ENCODE results near the gene MYO1E.

DNA sequence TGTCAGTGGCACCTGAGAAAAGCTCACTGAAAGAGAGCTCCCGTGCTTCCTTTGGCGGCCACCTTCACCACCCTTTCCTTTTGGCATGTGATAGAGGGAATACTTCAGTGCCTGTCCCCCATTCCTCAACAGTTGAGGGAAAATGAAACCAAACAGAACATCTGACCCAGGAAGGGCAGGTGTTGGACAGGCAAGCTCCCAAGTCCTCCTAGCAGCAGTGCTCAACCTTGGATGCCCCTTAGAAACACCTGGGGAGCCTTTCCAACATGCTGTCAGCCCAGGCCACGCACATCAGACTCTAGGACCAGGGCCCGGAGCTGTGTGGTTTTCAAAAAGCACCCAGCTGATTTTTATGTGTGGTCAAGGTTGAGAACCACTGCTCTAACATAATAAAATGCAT is 143.7 kb downstream of the MYO1E start:
- TF ChIP-seq, protein P1, sequence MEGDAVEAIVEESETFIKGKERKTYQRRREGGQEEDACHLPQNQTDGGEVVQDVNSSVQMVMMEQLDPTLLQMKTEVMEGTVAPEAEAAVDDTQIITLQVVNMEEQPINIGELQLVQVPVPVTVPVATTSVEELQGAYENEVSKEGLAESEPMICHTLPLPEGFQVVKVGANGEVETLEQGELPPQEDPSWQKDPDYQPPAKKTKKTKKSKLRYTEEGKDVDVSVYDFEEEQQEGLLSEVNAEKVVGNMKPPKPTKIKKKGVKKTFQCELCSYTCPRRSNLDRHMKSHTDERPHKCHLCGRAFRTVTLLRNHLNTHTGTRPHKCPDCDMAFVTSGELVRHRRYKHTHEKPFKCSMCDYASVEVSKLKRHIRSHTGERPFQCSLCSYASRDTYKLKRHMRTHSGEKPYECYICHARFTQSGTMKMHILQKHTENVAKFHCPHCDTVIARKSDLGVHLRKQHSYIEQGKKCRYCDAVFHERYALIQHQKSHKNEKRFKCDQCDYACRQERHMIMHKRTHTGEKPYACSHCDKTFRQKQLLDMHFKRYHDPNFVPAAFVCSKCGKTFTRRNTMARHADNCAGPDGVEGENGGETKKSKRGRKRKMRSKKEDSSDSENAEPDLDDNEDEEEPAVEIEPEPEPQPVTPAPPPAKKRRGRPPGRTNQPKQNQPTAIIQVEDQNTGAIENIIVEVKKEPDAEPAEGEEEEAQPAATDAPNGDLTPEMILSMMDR (IDR thresholded peaks at IDR 0.05; ENCODE audit: low read depth, low read length, poor library complexity, severe bottlenecking): no peak
- TF ChIP-seq EZH2phosphoT487 (IDR thresholded peaks at IDR 0.05; ENCODE audit: borderline replicate concordance, low read length): no peak
